Measurements from ENCODE around the gene THPO. TPM values are rescaled to one million over a fixed set of nuclear protein-coding genes. Genes with fewer than 3 reads are reported as not detected.

The THPO gene
- total RNA-seq, 1 experiment from 2014 or later = not detected

DNA sequence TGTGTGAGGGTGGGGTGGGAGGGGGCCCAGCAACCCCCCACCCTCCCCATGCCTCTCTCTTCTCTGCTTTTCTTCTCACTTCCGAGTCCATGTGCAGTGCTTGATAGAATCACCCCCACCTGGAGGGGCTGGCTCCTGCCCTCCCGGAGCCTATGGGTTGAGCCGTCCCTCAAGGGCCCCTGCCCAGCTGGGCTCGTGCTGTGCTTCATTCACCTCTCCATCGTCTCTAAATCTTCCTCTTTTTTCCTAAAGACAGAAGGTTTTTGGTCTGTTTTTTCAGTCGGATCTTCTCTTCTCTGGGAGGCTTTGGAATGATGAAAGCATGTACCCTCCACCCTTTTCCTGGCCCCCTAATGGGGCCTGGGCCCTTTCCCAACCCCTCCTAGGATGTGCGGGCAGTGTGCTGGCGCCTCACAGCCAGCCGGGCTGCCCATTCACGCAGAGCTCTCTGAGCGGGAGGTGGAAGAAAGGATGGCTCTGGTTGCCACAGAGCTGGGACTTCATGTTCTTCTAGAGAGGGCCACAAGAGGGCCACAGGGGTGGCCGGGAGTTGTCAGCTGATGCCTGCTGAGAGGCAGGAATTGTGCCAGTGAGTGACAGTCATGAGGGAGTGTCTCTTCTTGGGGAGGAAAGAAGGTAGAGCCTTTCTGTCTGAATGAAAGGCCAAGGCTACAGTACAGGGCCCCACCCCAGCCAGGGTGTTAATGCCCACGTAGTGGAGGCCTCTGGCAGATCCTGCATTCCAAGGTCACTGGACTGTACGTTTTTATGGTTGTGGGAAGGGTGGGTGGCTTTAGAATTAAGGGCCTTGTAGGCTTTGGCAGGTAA lies 32.5 kb downstream of the THPO start:
- no TSS peak for BruUV-seq (replicated peaks)
- Histone ChIP-seq H3K9ac (ENCODE audit: low read length) (no peak overlapping the region), H3F3A (ENCODE audit: low read length, unreplicated experiment) (no peaks in the 10 kb centered on the region), H4K20me1 (ENCODE audit: low read length) (no peaks in the 10 kb centered on the region), H3K27me3 (ENCODE audit: low read length) (no peaks in the 10 kb centered on the region), H3K4me3 (ENCODE audit: low read length) (no peak overlapping the region), H3K9me3 (ENCODE audit: low read length) (no peaks in the 10 kb centered on the region), H3K9me2 (replicated peaks; ENCODE audit: low read length) (no peaks in the 10 kb centered on the region), H3K4me1 (ENCODE audit: insufficient read depth, low read length) (peaks cover 3% of the 10 kb centered on the region; the same call in 1 of the 2 replicates), H3K4me2 (ENCODE audit: low read length) (no peak overlapping the region), H3K27ac (ENCODE audit: low read length) (no peak overlapping the region), H3K79me2 (ENCODE audit: low read length) (no peaks in the 10 kb centered on the region), H2AFZ (ENCODE audit: low read length) (no peak overlapping the region), H3K36me3 (ENCODE audit: low read depth, low read length) (no peaks in the 10 kb centered on the region)
- DNase-seq (peak; percentile 86), ATAC-seq (peak; percentile 96)
- ChIA-PET CTCF (interaction anchor here (1.0 kb wide), 2 partner anchors 25 to 26 kb away, joined by 3 to 5 read pairs; no protein-coding TSS in a partner anchor), POLR2A (ENCODE audit: unreplicated experiment) (no interaction called here)
- intact Hi-C loops (cut with micrococcal nuclease) = loop anchor here (1.0 to 5.0 kb wide), 2 partner anchors 17 to 33 kb away; partner anchors contain the start of gene EIF4G1
- no peak for TF ChIP-seq EZH2phosphoT487 (IDR thresholded peaks at IDR 0.05; ENCODE audit: borderline replicate concordance, low read length)
- TF ChIP-seq, protein P1, sequence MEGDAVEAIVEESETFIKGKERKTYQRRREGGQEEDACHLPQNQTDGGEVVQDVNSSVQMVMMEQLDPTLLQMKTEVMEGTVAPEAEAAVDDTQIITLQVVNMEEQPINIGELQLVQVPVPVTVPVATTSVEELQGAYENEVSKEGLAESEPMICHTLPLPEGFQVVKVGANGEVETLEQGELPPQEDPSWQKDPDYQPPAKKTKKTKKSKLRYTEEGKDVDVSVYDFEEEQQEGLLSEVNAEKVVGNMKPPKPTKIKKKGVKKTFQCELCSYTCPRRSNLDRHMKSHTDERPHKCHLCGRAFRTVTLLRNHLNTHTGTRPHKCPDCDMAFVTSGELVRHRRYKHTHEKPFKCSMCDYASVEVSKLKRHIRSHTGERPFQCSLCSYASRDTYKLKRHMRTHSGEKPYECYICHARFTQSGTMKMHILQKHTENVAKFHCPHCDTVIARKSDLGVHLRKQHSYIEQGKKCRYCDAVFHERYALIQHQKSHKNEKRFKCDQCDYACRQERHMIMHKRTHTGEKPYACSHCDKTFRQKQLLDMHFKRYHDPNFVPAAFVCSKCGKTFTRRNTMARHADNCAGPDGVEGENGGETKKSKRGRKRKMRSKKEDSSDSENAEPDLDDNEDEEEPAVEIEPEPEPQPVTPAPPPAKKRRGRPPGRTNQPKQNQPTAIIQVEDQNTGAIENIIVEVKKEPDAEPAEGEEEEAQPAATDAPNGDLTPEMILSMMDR (conservative IDR thresholded peaks at IDR 0.05; ENCODE audit: low read depth, low read length) = peak; percentile 82

DNA sequence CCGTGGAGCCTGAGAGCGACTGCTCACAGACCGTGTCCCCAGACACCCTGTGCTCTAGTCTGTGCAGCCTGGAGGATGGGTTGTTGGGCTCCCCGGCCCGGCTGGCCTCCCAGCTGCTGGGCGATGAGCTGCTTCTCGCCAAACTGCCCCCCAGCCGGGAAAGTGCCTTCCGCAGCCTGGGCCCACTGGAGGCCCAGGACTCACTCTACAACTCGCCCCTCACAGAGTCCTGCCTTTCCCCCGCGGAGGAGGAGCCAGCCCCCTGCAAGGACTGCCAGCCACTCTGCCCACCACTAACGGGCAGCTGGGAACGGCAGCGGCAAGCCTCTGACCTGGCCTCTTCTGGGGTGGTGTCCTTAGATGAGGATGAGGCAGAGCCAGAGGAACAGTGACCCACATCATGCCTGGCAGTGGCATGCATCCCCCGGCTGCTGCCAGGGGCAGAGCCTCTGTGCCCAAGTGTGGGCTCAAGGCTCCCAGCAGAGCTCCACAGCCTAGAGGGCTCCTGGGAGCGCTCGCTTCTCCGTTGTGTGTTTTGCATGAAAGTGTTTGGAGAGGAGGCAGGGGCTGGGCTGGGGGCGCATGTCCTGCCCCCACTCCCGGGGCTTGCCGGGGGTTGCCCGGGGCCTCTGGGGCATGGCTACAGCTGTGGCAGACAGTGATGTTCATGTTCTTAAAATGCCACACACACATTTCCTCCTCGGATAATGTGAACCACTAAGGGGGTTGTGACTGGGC lies 33.3 kb downstream of the THPO start:
- Histone ChIP-seq H3K9ac (ENCODE audit: low read length) (no peak overlapping the region), H3K4me2 (ENCODE audit: low read length) (no peak overlapping the region), H3K9me2 (replicated peaks; ENCODE audit: low read length) (no peaks in the 10 kb centered on the region), H3K36me3 (ENCODE audit: low read depth, low read length) (no peaks in the 10 kb centered on the region), H3K4me1 (ENCODE audit: insufficient read depth, low read length) (peaks cover 3% of the 10 kb centered on the region; the same call in 1 of the 2 replicates), H3K4me3 (ENCODE audit: low read length) (no peak overlapping the region), H3K79me2 (ENCODE audit: low read length) (no peaks in the 10 kb centered on the region), H3K27ac (ENCODE audit: low read length) (no peak overlapping the region), H3K9me3 (ENCODE audit: low read length) (no peaks in the 10 kb centered on the region), H4K20me1 (ENCODE audit: low read length) (no peaks in the 10 kb centered on the region), H3F3A (ENCODE audit: low read length, unreplicated experiment) (no peaks in the 10 kb centered on the region), H3K27me3 (ENCODE audit: low read length) (no peaks in the 10 kb centered on the region), H2AFZ (ENCODE audit: low read length) (no peak overlapping the region)
- intact Hi-C loops (cut with micrococcal nuclease) = loop anchor here (1.0 to 5.0 kb wide), 2 partner anchors 18 to 32 kb away; partner anchors contain the start of gene EIF4G1
- BruUV-seq (replicated peaks) = no TSS peak
- POLR2A ChIA-PET (ENCODE audit: unreplicated experiment) = no interaction called here
- DNase-seq (no peak), ATAC-seq (no peak)
- CTCF ChIA-PET = interaction anchor here (1.0 kb wide), 2 partner anchors 25 to 27 kb away, joined by 3 to 5 read pairs; no protein-coding TSS in a partner anchor
- TF ChIP-seq, protein P1 (conservative IDR thresholded peaks at IDR 0.05; ENCODE audit: low read depth, low read length) = no peak
- TF ChIP-seq EZH2phosphoT487 (IDR thresholded peaks at IDR 0.05; ENCODE audit: borderline replicate concordance, low read length) (no peak), EZH2 (IDR thresholded peaks at IDR 0.05; ENCODE audit: low read length, unreplicated experiment) (no peak)

Data from PC-3 (cell line).